T-helper 2 cell treated with Interferon-gamma antibody and Interleukin-4, amounts not matched to agents 100 ng/mL and 5 ng/mL, for 36 hours (primary cell): ENCODE results near the gene SLC41A1. TPM values are rescaled to one million over a fixed set of nuclear protein-coding genes. Genes with fewer than 3 reads are reported as not detected.
"Not testable (repeated sequence)": the region's sequence is repeated elsewhere in the genome, so short reads cannot be mapped to it uniquely, and the experiment has no call there.

Experiments
- intact Hi-C: fragments of 100-400 bp; cut with micrococcal nuclease; formaldehyde crosslinking; loops from one replicate; pipeline ENCODE4 v1.15.1; 2023
- total RNA-seq: library from RNA; stranded (reverse); gene quantifications from 2 replicates; pipeline ENCODE4 v1.2.3, GENCODE V29; 2022

The SLC41A1 gene
- total RNA-seq, 1 donor from 2014 or later: 19.8 TPM

GRCh38 chr1:205823260-205823659, 10.3 kb upstream of the SLC41A1 start:
- intact Hi-C loops: not testable (repeated sequence)

GRCh38 chr1:205822397-205822796, 9.4 kb upstream of the SLC41A1 start:
- intact Hi-C loops: no loop called here

- intact Hi-C loops: no loop called here
These were observed 5.0 kb upstream of the SLC41A1 start for GRCh38 chr1:205817988-205818387.

GRCh38 chr1:205817364-205817763, 4.4 kb upstream of the SLC41A1 start:
- intact Hi-C loops: no loop called here

- intact Hi-C loops: loop anchor here (1.0 kb wide), 3 partner anchors 37 to 64 kb away; partner anchors contain the start of genes PM20D1 and RAB29
These were observed 709 bp upstream of the SLC41A1 start for GRCh38 chr1:205813755-205814058.

- intact Hi-C loops: no loop called here
These were observed 624 bp downstream of the SLC41A1 start for GRCh38 chr1:205812271-205812877.

GRCh38 chr1:205811660-205812059, 1.3 kb downstream of the SLC41A1 start:
- intact Hi-C loops: no loop called here

GRCh38 chr1:205810448-205811157, 2.4 kb downstream of the SLC41A1 start:
- intact Hi-C loops: no loop called here

- intact Hi-C loops: no loop called here
These were observed 3.1 kb downstream of the SLC41A1 start for GRCh38 chr1:205809942-205810345.

- intact Hi-C loops: no loop called here
These were observed 3.5 kb downstream of the SLC41A1 start for GRCh38 chr1:205809469-205809868.

- intact Hi-C loops: no loop called here
These were observed 7.8 kb downstream of the SLC41A1 start for GRCh38 chr1:205805082-205805711.

- intact Hi-C loops: no loop called here
These were observed 8.4 kb downstream of the SLC41A1 start for GRCh38 chr1:205804605-205805004.

- intact Hi-C loops: no loop called here
These were observed 9.0 kb downstream of the SLC41A1 start for GRCh38 chr1:205803986-205804385.

- intact Hi-C loops: no loop called here
These were observed 10.9 kb downstream of the SLC41A1 start for GRCh38 chr1:205802060-205802459.

GRCh38 chr1:205800981-205801703, 11.9 kb downstream of the SLC41A1 start:
- intact Hi-C loops: no loop called here

GRCh38 chr1:205800427-205800826, 12.6 kb downstream of the SLC41A1 start:
- intact Hi-C loops: no loop called here

- intact Hi-C loops: no loop called here
These were observed 14.4 kb downstream of the SLC41A1 start for GRCh38 chr1:205798577-205798976.

GRCh38 chr1:205797168-205797567, 15.8 kb downstream of the SLC41A1 start:
- intact Hi-C loops: no loop called here

- intact Hi-C loops: no loop called here
These were observed 18.8 kb downstream of the SLC41A1 start for GRCh38 chr1:205794011-205794730.

- intact Hi-C loops: no loop called here
These were observed 19.9 kb downstream of the SLC41A1 start for GRCh38 chr1:205792961-205793673.

GRCh38 chr1:205792481-205792881, 20.5 kb downstream of the SLC41A1 start:
- intact Hi-C loops: no loop called here
